ENCODE data around the gene UGT1A7.

UGT1A7 gene

GRCh38 chr2:233780771-233781170 lies 99.1 kb downstream of the UGT1A7 start:
- Histone ChIP-seq H3K36me3 (ENCODE audit: control insufficient read depth in 2 of 2, insufficient read depth in 2 of 2, low read length in 2 of 2) (no peaks in the 10 kb centered on the region), H3K9ac (ENCODE audit: low read length in 2 of 2) (no peak overlapping the region), H3K27ac (ENCODE audit: low read length) (no peak overlapping the region), H3K4me3 (ENCODE audit: low read length in 2 of 2) (no peak overlapping the region), H3K4me1 (ENCODE audit: control insufficient read depth, insufficient read depth, low read length) (no peaks in the 10 kb centered on the region), H3K9me3 (ENCODE audit: control insufficient read depth in 2 of 2, low read length in 2 of 2) (peaks cover 6 to 13% of the 10 kb centered on the region in 2 donors), H3K27me3 (ENCODE audit: control insufficient read depth in 1 of 2, insufficient read depth in 2 of 2, low read length in 2 of 2) (peaks cover 0 to 4% of the 10 kb centered on the region in 2 donors)

GRCh38 chr2:233789554-233789953 lies 107.9 kb downstream of the UGT1A7 start:
- H3K4me1 ChIP-seq (ENCODE audit: control insufficient read depth, insufficient read depth, low read length), result no peaks in the 10 kb centered on the region
- H3K27ac ChIP-seq (ENCODE audit: low read length), result no peak overlapping the region
- no peaks in the 10 kb centered on the region for H3K36me3 ChIP-seq (ENCODE audit: control insufficient read depth in 2 of 2, insufficient read depth in 2 of 2, low read length in 2 of 2)
- H3K9me3 ChIP-seq (ENCODE audit: control insufficient read depth in 2 of 2, low read length in 2 of 2), result peaks cover 0 to 2% of the 10 kb centered on the region in 2 donors
- no peak overlapping the region for H3K4me3 ChIP-seq (ENCODE audit: low read length in 2 of 2)
- no peak overlapping the region for H3K9ac ChIP-seq (ENCODE audit: low read length in 2 of 2)
- H3K27me3 ChIP-seq (ENCODE audit: control insufficient read depth in 1 of 2, insufficient read depth in 2 of 2, low read length in 2 of 2), result peaks cover 0 to 5% of the 10 kb centered on the region in 2 donors

GRCh38 chr2:233791151-233791882 lies 109.6 kb downstream of the UGT1A7 start:
- no peaks in the 10 kb centered on the region for H3K36me3 ChIP-seq (ENCODE audit: control insufficient read depth in 2 of 2, insufficient read depth in 2 of 2, low read length in 2 of 2)

GRCh38 chr2:233791883-233792329 lies 110.2 kb downstream of the UGT1A7 start:
- Histone ChIP-seq H3K9me3 (ENCODE audit: control insufficient read depth in 2 of 2, low read length in 2 of 2) (no peaks in the 10 kb centered on the region), H3K4me1 (ENCODE audit: control insufficient read depth, insufficient read depth, low read length) (no peaks in the 10 kb centered on the region)

More at GRCh38 chr2:233791151-233791882, 109.6 kb downstream of the UGT1A7 start:
- Histone ChIP-seq H3K4me1 (ENCODE audit: control insufficient read depth, insufficient read depth, low read length) (no peaks in the 10 kb centered on the region), H3K27ac (ENCODE audit: low read length) (no peak overlapping the region), H3K9me3 (ENCODE audit: control insufficient read depth in 2 of 2, low read length in 2 of 2) (no peaks in the 10 kb centered on the region), H3K4me3 (ENCODE audit: low read length in 2 of 2) (no peak overlapping the region), H3K9ac (ENCODE audit: low read length in 2 of 2) (no peak overlapping the region), H3K27me3 (ENCODE audit: control insufficient read depth in 1 of 2, insufficient read depth in 2 of 2, low read length in 2 of 2) (peaks cover 0 to 2% of the 10 kb centered on the region in 2 donors)

GRCh38 chr2:233792720-233793119 lies 111.0 kb downstream of the UGT1A7 start:
- H3K9me3 ChIP-seq (ENCODE audit: control insufficient read depth in 2 of 2, low read length in 2 of 2), result no peaks in the 10 kb centered on the region
- no peak overlapping the region for H3K27ac ChIP-seq (ENCODE audit: low read length)
- H3K27me3 ChIP-seq (ENCODE audit: control insufficient read depth in 1 of 2, insufficient read depth in 2 of 2, low read length in 2 of 2), result peaks cover 0 to 2% of the 10 kb centered on the region in 2 donors
- H3K4me1 ChIP-seq (ENCODE audit: control insufficient read depth, insufficient read depth, low read length), result no peaks in the 10 kb centered on the region
- no peak overlapping the region for H3K9ac ChIP-seq (ENCODE audit: low read length in 2 of 2)
- no peaks in the 10 kb centered on the region for H3K36me3 ChIP-seq (ENCODE audit: control insufficient read depth in 2 of 2, insufficient read depth in 2 of 2, low read length in 2 of 2)
- no peak overlapping the region for H3K4me3 ChIP-seq (ENCODE audit: low read length in 2 of 2)

More at GRCh38 chr2:233791883-233792329, 110.2 kb downstream of the UGT1A7 start:
- H3K4me3 ChIP-seq (ENCODE audit: low read length in 2 of 2), result no peak overlapping the region
- H3K27me3 ChIP-seq (ENCODE audit: control insufficient read depth in 1 of 2, insufficient read depth in 2 of 2, low read length in 2 of 2), result peaks cover 0 to 2% of the 10 kb centered on the region in 2 donors
- H3K27ac ChIP-seq (ENCODE audit: low read length), result no peak overlapping the region
- no peaks in the 10 kb centered on the region for H3K36me3 ChIP-seq (ENCODE audit: control insufficient read depth in 2 of 2, insufficient read depth in 2 of 2, low read length in 2 of 2)
- H3K9ac ChIP-seq (ENCODE audit: low read length in 2 of 2), result no peak overlapping the region

GRCh38 chr2:233793465-233794127 lies 111.9 kb downstream of the UGT1A7 start:
- no peak overlapping the region for H3K4me3 ChIP-seq (ENCODE audit: low read length in 2 of 2)
- peaks cover 0 to 2% of the 10 kb centered on the region in 2 donors for H3K27me3 ChIP-seq (ENCODE audit: control insufficient read depth in 1 of 2, insufficient read depth in 2 of 2, low read length in 2 of 2)
- peaks cover 0 to 2% of the 10 kb centered on the region in 2 donors for H3K9me3 ChIP-seq (ENCODE audit: control insufficient read depth in 2 of 2, low read length in 2 of 2)
- no peak overlapping the region for H3K27ac ChIP-seq (ENCODE audit: low read length)
- no peaks in the 10 kb centered on the region for H3K36me3 ChIP-seq (ENCODE audit: control insufficient read depth in 2 of 2, insufficient read depth in 2 of 2, low read length in 2 of 2)
- no peak overlapping the region for H3K9ac ChIP-seq (ENCODE audit: low read length in 2 of 2)
- no peaks in the 10 kb centered on the region for H3K4me1 ChIP-seq (ENCODE audit: control insufficient read depth, insufficient read depth, low read length)

- no peaks in the 10 kb centered on the region for H3K4me1 ChIP-seq (ENCODE audit: control insufficient read depth, insufficient read depth, low read length)
- no peak overlapping the region for H3K27ac ChIP-seq (ENCODE audit: low read length)
- H3K36me3 ChIP-seq (ENCODE audit: control insufficient read depth in 2 of 2, insufficient read depth in 2 of 2, low read length in 2 of 2), result no peaks in the 10 kb centered on the region
- peaks cover 0 to 2% of the 10 kb centered on the region in 2 donors for H3K27me3 ChIP-seq (ENCODE audit: control insufficient read depth in 1 of 2, insufficient read depth in 2 of 2, low read length in 2 of 2)
- no peak overlapping the region for H3K9ac ChIP-seq (ENCODE audit: low read length in 2 of 2)
- H3K4me3 ChIP-seq (ENCODE audit: low read length in 2 of 2), result no peak overlapping the region
- peaks cover 0 to 2% of the 10 kb centered on the region in 2 donors for H3K9me3 ChIP-seq (ENCODE audit: control insufficient read depth in 2 of 2, low read length in 2 of 2)
Observed at GRCh38 chr2:233794128-233794658, 112.5 kb downstream of the UGT1A7 start.

- H3K36me3 ChIP-seq (ENCODE audit: control insufficient read depth in 2 of 2, insufficient read depth in 2 of 2, low read length in 2 of 2), result no peaks in the 10 kb centered on the region
- H3K27me3 ChIP-seq (ENCODE audit: control insufficient read depth in 1 of 2, insufficient read depth in 2 of 2, low read length in 2 of 2), result peaks cover 0 to 2% of the 10 kb centered on the region in 2 donors
- no peak overlapping the region for H3K27ac ChIP-seq (ENCODE audit: low read length)
- H3K9ac ChIP-seq (ENCODE audit: low read length in 2 of 2), result no peak overlapping the region
- peaks cover 0 to 2% of the 10 kb centered on the region in 2 donors for H3K9me3 ChIP-seq (ENCODE audit: control insufficient read depth in 2 of 2, low read length in 2 of 2)
- H3K4me3 ChIP-seq (ENCODE audit: low read length in 2 of 2), result no peak overlapping the region
- no peaks in the 10 kb centered on the region for H3K4me1 ChIP-seq (ENCODE audit: control insufficient read depth, insufficient read depth, low read length)
Observed at GRCh38 chr2:233795735-233796171, 114.1 kb downstream of the UGT1A7 start.

GRCh38 chr2:233796254-233796653 lies 114.6 kb downstream of the UGT1A7 start:
- Histone ChIP-seq H3K27ac (ENCODE audit: low read length) (no peak overlapping the region), H3K27me3 (ENCODE audit: control insufficient read depth in 1 of 2, insufficient read depth in 2 of 2, low read length in 2 of 2) (peaks cover 0 to 2% of the 10 kb centered on the region in 2 donors), H3K4me1 (ENCODE audit: control insufficient read depth, insufficient read depth, low read length) (no peaks in the 10 kb centered on the region), H3K4me3 (ENCODE audit: low read length in 2 of 2) (no peak overlapping the region), H3K9ac (ENCODE audit: low read length in 2 of 2) (no peak overlapping the region), H3K9me3 (ENCODE audit: control insufficient read depth in 2 of 2, low read length in 2 of 2) (peaks cover 0 to 2% of the 10 kb centered on the region in 2 donors), H3K36me3 (ENCODE audit: control insufficient read depth in 2 of 2, insufficient read depth in 2 of 2, low read length in 2 of 2) (no peaks in the 10 kb centered on the region)

GRCh38 chr2:233798335-233799086 lies 116.8 kb downstream of the UGT1A7 start:
- Histone ChIP-seq H3K27me3 (ENCODE audit: control insufficient read depth in 1 of 2, insufficient read depth in 2 of 2, low read length in 2 of 2) (no peaks in the 10 kb centered on the region), H3K9ac (ENCODE audit: low read length in 2 of 2) (no peak overlapping the region), H3K4me3 (ENCODE audit: low read length in 2 of 2) (no peak overlapping the region), H3K4me1 (ENCODE audit: control insufficient read depth, insufficient read depth, low read length) (no peaks in the 10 kb centered on the region), H3K36me3 (ENCODE audit: control insufficient read depth in 2 of 2, insufficient read depth in 2 of 2, low read length in 2 of 2) (no peaks in the 10 kb centered on the region), H3K9me3 (ENCODE audit: control insufficient read depth in 2 of 2, low read length in 2 of 2) (peaks cover 0 to 2% of the 10 kb centered on the region in 2 donors), H3K27ac (ENCODE audit: low read length) (no peak overlapping the region)

Measured in stomach smooth muscle (tissue), 2 donors.